ENCODE results near the gene LRFN3. TPM values are rescaled to one million over a fixed set of nuclear protein-coding genes. Genes with fewer than 3 reads are reported as not detected.
"Not testable (repeated sequence)": the region's sequence is repeated elsewhere in the genome, so short reads cannot be mapped to it uniquely, and the experiment has no call there.

Gene LRFN3
- total and polyA plus RNA-seq, 4 experiments from 2014 or later: 0.45 to 16.3 (median 9.0) TPM

DNA sequence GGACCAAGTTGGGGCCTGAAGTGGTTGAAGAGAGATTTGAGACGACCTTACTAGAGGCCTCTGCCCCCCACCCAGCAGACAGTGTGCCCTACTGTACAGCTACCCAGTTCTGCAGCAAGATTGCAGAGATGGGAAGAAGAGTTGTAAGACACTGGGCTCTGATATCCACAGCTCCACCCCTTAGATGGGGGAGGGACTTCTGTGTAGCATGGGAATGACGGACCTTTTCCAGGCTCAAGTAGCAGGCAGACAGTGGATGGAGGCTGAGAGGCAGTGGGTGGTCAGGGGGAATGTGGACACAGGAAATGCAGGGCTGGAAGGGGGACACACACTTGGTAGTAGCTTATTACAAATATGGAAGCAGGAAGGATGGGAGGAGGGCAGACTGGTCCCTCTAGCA is 13.0 kb downstream of the LRFN3 start:
- no peak for DNase-seq
- Histone ChIP-seq H3K36me3 (ENCODE audit: insufficient read depth, low read length) (no peaks in the 10 kb centered on the region), H3K27me3 (ENCODE audit: insufficient read depth, low read length) (no peaks in the 10 kb centered on the region), H3K4me3 (ENCODE audit: low read length in 2 of 2) (no peak overlapping the region), H3K9me3 (ENCODE audit: control insufficient read depth in 1 of 2, low read length in 2 of 2) (no peaks in the 10 kb centered on the region), H3K4me1 (ENCODE audit: insufficient read depth, low read length) (peaks cover 46% of the 10 kb centered on the region), H3K27ac (ENCODE audit: low read depth, low read length) (no peak overlapping the region)
- Mint-ChIP-seq H3K4me1 (peaks cover 39 to 77% (median 56%) of the 10 kb centered on the region in 4 donors), H3K27me3 (no peaks in the 10 kb centered on the region), H3K36me3 (peaks cover 2 to 9% of the 10 kb centered on the region in 2 donors), H3K4me3 (peak overlapping the region in 1 of 8 donors; percentile 39), H3K9me3 (peaks cover 0 to 5% (median 0%) of the 10 kb centered on the region in 8 donors), H3K27ac (peak overlapping the region in 6 of 7 donors; percentile 48 to 87 (median 78))
- intact Hi-C loops (cut with micrococcal nuclease): no loop called here
- ChIA-PET POLR2A (ENCODE audit: partially characterized antibody) (interaction anchor here (0.8 to 2.3 kb wide), 5 partner anchors 46 to 247 kb away, joined by 3 to 9 read pairs (median 3); partner anchors contain the start of genes ALKBH6, POLR2I and TBCB), CTCF (ENCODE audit: partially characterized antibody) (interaction anchor here (1.2 to 1.5 kb wide), 2 partner anchors 18 to 105 kb away, joined by 3 to 5 read pairs; partner anchors contain the start of gene THAP8)

DNA sequence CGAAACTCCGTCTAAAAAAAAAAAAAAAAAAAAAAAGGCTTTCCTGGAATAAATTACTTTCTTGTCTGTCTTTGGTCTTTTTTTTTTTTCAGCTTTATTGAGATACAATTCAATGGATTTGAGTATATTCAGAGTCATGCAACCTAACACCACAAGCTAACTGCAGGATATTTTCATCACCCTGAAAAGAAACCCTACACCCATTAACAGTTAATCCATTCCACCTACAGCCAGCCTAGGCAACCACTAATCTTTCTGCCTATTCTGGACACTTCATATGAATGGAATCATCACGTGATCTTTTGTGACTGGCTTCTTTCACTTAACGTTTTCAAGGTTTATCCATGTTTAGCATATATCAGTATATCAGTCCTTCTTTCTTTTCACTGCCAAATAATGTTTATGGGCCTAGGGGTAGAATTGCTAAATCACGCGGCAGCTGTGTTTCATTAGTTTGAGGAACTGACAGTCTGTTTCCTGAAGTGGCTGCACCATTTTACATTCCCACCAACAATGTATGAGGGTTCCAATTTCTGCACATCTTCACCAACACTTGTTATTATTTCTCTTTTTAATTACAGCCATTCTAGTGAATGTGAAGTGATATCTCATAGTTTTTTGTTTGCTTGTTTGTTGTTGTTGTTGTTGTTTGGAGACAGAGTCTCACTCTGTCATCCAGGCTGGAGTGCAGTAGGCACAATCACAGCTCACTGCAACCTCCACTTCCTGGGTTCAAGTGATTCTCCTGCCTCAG is 19.9 kb downstream of the LRFN3 start:
- no peaks in the 10 kb centered on the region for H3K36me3 Mint-ChIP-seq
- Histone ChIP-seq H3K4me1 (ENCODE audit: insufficient read depth, low read length) (peaks cover 76% of the 10 kb centered on the region), H3K27me3 (ENCODE audit: insufficient read depth, low read length) (no peaks in the 10 kb centered on the region), H3K36me3 (ENCODE audit: insufficient read depth, low read length) (no peaks in the 10 kb centered on the region), H3K9me3 (ENCODE audit: control insufficient read depth in 1 of 2, low read length in 2 of 2) (no peaks in the 10 kb centered on the region), H3K27ac (ENCODE audit: low read depth, low read length) (no peak overlapping the region), H3K4me3 (ENCODE audit: low read length in 2 of 2) (no peak overlapping the region)
- intact Hi-C loops (cut with micrococcal nuclease): loop anchor here (5.0 kb wide), 1 partner anchor 161 kb away; the partner anchor contains the start of gene TBCB
- H3K9me3 Mint-ChIP-seq: peaks cover 0 to 5% (median 0%) of the 10 kb centered on the region in 8 donors
- peaks cover 40 to 88% (median 54%) of the 10 kb centered on the region in 4 donors for H3K4me1 Mint-ChIP-seq
- DNase-seq: no peak
- CTCF ChIA-PET (ENCODE audit: partially characterized antibody): interaction anchor here (1.2 kb wide), 2 partner anchors 74 to 208 kb away, joined by 3 read pairs; partner anchors contain the start of gene LIN37
- H3K27me3 Mint-ChIP-seq: no peaks in the 10 kb centered on the region
- peak overlapping the region in 6 of 7 donors; percentile 58 to 90 (median 80) for H3K27ac Mint-ChIP-seq
- POLR2A ChIA-PET (ENCODE audit: partially characterized antibody): interaction anchor here (0.6 kb wide), 1 partner anchor 25 kb away, joined by 4 read pairs; no protein-coding TSS in a partner anchor
- peak overlapping the region in 4 of 8 donors; percentile 21 to 59 (median 42) for H3K4me3 Mint-ChIP-seq

DNA sequence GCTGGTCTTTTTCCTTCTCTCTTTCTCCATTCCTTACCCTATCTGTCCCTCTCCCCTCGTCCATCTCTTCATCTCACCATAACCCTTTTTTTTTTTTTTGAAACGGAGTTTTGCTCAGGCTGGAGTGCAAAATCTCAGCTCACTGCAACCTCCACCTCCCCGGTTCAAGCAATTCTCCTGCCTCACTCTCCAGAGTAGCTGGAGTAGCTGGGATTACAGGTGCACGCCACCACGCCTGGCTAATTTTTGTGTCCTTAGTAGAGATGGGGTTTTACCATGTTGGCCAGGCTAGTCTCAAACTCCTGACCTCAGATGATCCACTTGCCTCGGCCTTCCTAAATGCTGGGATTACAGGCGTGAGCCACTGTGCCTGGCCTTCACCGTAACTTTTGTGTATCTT is 21.2 kb downstream of the LRFN3 start:
- H3K9me3 Mint-ChIP-seq; H3K9me3 ChIP-seq (ENCODE audit: control insufficient read depth in 1 of 2, low read length in 2 of 2); DNase-seq; H3K27ac ChIP-seq (ENCODE audit: low read depth, low read length); H3K36me3 Mint-ChIP-seq; H3K27me3 ChIP-seq (ENCODE audit: insufficient read depth, low read length); H3K27me3 Mint-ChIP-seq; H3K4me3 ChIP-seq (ENCODE audit: low read length in 2 of 2); H3K36me3 ChIP-seq (ENCODE audit: insufficient read depth, low read length): not testable (repeated sequence)
- H3K4me3 Mint-ChIP-seq: peak overlapping the region in 3 of 8 donors; percentile 6 to 33 (median 13)
- ChIA-PET CTCF (ENCODE audit: partially characterized antibody) (interaction anchor here (1.9 to 2.1 kb wide), 2 partner anchors 10 to 96 kb away, joined by 7 to 11 read pairs; partner anchors contain the start of gene THAP8), POLR2A (ENCODE audit: partially characterized antibody) (interaction anchor here (1.9 to 2.6 kb wide), 2 partner anchors 12 to 37 kb away, joined by 12 to 18 read pairs; partner anchors contain the start of gene SDHAF1)
- peak overlapping the region in 6 of 7 donors; percentile 66 to 94 (median 82) for H3K27ac Mint-ChIP-seq
- intact Hi-C loops (cut with micrococcal nuclease): loop anchor here (5.0 kb wide), 1 partner anchor 160 kb away; the partner anchor contains the start of gene TBCB
- peaks cover 67% of the 10 kb centered on the region for H3K4me1 ChIP-seq (ENCODE audit: insufficient read depth, low read length)
- peaks cover 34 to 75% (median 48%) of the 10 kb centered on the region in 4 donors for H3K4me1 Mint-ChIP-seq

DNA sequence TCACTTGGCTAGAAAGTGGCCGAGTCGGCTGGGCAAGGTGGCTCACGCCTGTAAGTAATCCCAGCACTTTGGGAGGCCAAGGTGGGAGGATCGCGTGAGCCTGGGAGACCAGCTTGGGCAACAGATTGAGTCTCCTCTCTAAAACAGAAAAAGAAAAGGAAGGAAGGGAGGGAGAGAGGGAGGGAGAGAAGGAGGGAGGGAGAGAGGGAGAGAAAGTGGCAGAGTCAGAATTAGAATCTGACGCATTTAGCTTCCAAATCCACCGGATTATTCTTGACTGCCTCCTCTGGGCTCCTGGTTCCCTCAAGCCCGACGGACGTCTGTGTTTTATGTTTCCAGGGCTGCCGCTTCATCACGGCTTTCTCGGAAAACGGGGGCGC is 22.5 kb downstream of the LRFN3 start:
- Mint-ChIP-seq H3K4me1 (peaks cover 26 to 62% (median 37%) of the 10 kb centered on the region in 4 donors), H3K36me3 (no peaks in the 10 kb centered on the region), H3K4me3 (peak overlapping the region; percentile 76 to 87 (median 78)), H3K9me3 (peaks cover 0 to 5% (median 0%) of the 10 kb centered on the region in 8 donors), H3K27ac (peak overlapping the region in 6 of 7 donors; percentile 30 to 75 (median 68)), H3K27me3 (peaks cover 0 to 3% of the 10 kb centered on the region in 2 donors)
- intact Hi-C loops (cut with micrococcal nuclease): loop anchor here (1.0 to 5.0 kb wide), 5 partner anchors 22 to 159 kb away; partner anchors contain the start of genes ALKBH6, LRFN3, SDHAF1 and TBCB
- peak overlapping the region; percentile 36 for H3K27ac ChIP-seq (ENCODE audit: low read depth, low read length)
- H3K4me1 ChIP-seq (ENCODE audit: insufficient read depth, low read length): peaks cover 54% of the 10 kb centered on the region
- no peaks in the 10 kb centered on the region for H3K36me3 ChIP-seq (ENCODE audit: insufficient read depth, low read length)
- H3K9me3 ChIP-seq (ENCODE audit: control insufficient read depth in 1 of 2, low read length in 2 of 2): no peaks in the 10 kb centered on the region
- CTCF ChIA-PET (ENCODE audit: partially characterized antibody): interaction anchor here (0.7 to 2.1 kb wide), 29 partner anchors 9 to 311 kb away, joined by 3 to 11 read pairs (median 4); partner anchors contain the start of genes ALKBH6, COX6B1, PSENEN and SDHAF1
- peak overlapping the region; percentile 29 to 72 for H3K4me3 ChIP-seq (ENCODE audit: low read length in 2 of 2)
- no peak for DNase-seq
- POLR2A ChIA-PET (ENCODE audit: partially characterized antibody): interaction anchor here (0.7 to 2.8 kb wide), 14 partner anchors 12 to 264 kb away, joined by 3 to 18 read pairs (median 4); partner anchors contain the start of genes ALKBH6, POLR2I, SDHAF1 and THAP8
- no peaks in the 10 kb centered on the region for H3K27me3 ChIP-seq (ENCODE audit: insufficient read depth, low read length)

DNA sequence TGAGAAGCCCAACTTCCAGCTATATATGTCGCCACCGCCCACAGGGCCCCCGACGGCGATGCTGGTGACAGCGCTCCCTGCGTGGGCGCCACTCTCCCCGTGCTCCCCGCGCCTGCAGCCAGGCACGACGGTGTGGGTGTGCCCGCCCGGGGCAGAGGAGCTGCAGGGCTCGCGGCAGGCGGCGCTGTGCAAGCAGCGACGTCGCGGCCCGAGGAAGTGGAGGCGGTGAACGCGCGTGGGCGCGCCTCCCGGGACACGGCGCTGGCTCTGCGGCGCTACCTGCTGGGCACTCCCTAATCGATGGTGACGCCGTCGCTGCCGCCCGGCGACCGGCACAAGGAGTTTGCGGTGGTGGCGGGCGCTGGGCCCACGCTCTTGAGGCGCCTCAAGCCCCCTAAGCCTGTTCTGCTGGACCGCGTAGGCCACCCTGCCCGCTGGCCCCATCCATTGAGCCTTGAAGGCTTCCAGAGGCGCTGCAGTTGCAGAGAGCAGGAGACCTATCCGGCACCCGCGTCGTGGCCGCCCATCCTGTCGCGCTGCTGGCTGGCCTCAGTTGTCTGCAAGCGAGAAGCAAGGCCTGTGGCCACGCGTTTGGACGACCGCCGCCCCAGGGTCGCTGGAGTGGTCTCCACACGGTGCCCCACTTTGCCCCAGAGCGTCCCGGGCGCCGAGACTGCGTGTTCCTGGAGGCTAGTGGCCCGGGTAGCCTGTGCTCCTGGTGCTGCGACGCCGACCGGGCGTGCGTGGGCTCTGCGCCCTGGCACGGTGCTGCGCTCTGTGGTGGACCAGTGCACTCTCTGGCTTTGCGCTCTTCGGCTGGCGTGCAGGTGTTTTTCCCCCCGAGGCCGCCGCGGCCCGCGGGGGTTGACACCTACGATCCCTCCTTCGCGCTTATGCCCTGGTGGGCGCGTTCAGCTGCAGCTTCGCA is 23.1 kb downstream of the LRFN3 start:
- Histone ChIP-seq H3K27me3 (ENCODE audit: insufficient read depth, low read length) (no peaks in the 10 kb centered on the region), H3K4me3 (ENCODE audit: low read length in 2 of 2) (peak overlapping the region; percentile 52 to 72), H3K36me3 (ENCODE audit: insufficient read depth, low read length) (no peaks in the 10 kb centered on the region), H3K9me3 (ENCODE audit: control insufficient read depth in 1 of 2, low read length in 2 of 2) (no peaks in the 10 kb centered on the region), H3K27ac (ENCODE audit: low read depth, low read length) (peak overlapping the region; percentile 36), H3K4me1 (ENCODE audit: insufficient read depth, low read length) (peaks cover 48% of the 10 kb centered on the region)
- H3K9me3 Mint-ChIP-seq: peaks cover 0 to 5% (median 0%) of the 10 kb centered on the region in 8 donors
- peak; percentile 85 to 87 (median 87) for DNase-seq
- no peaks in the 10 kb centered on the region for H3K36me3 Mint-ChIP-seq
- peak overlapping the region; percentile 66 to 87 (median 80) for H3K4me3 Mint-ChIP-seq
- ChIA-PET POLR2A (ENCODE audit: partially characterized antibody) (interaction anchor here (0.7 to 2.8 kb wide), 15 partner anchors 11 to 265 kb away, joined by 3 to 18 read pairs (median 4); partner anchors contain the start of genes ALKBH6, POLR2I, SDHAF1 and THAP8), CTCF (ENCODE audit: partially characterized antibody) (interaction anchor here (0.7 to 2.1 kb wide), 30 partner anchors 8 to 311 kb away, joined by 3 to 11 read pairs (median 4); partner anchors contain the start of genes ALKBH6, COX6B1, PSENEN and SDHAF1)
- H3K4me1 Mint-ChIP-seq: peaks cover 21 to 56% (median 32%) of the 10 kb centered on the region in 4 donors
- H3K27me3 Mint-ChIP-seq: peaks cover 0 to 3% of the 10 kb centered on the region in 2 donors
- intact Hi-C loops (cut with micrococcal nuclease): loop anchor here (1.0 to 5.0 kb wide), 5 partner anchors 23 to 158 kb away; partner anchors contain the start of genes ALKBH6, LRFN3, SDHAF1 and TBCB
- peak overlapping the region in 5 of 7 donors; percentile 29 to 77 (median 60) for H3K27ac Mint-ChIP-seq

DNA sequence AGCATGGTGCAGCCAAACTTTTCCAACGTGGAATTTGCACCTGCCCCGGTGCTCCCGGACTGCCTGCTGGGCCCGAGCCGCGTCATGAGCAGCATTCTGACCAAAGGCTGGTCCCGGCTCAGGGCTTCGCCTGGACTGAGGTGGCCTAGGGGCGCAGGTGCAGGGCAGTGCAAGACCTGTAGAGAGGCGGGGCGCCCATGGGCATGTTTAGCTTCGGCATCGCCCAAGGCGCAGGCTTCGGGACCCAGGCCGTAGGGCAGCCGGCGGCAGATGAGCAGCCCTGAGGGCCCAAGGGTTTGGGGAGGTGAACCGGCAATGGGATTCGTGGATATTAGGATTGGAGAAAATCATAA is 23.8 kb downstream of the LRFN3 start:
- Histone ChIP-seq H3K9me3 (ENCODE audit: control insufficient read depth in 1 of 2, low read length in 2 of 2) (no peaks in the 10 kb centered on the region), H3K36me3 (ENCODE audit: insufficient read depth, low read length) (no peaks in the 10 kb centered on the region), H3K27ac (ENCODE audit: low read depth, low read length) (no peak overlapping the region), H3K4me1 (ENCODE audit: insufficient read depth, low read length) (peaks cover 41% of the 10 kb centered on the region), H3K27me3 (ENCODE audit: insufficient read depth, low read length) (no peaks in the 10 kb centered on the region), H3K4me3 (ENCODE audit: low read length in 2 of 2) (peak overlapping the region in 1 of 2 donors; percentile 72)
- no peak for DNase-seq
- Mint-ChIP-seq H3K27ac (peak overlapping the region in 3 of 7 donors; percentile 30 to 57 (median 42)), H3K4me3 (peak overlapping the region; percentile 66 to 82 (median 75)), H3K4me1 (peaks cover 20 to 52% (median 31%) of the 10 kb centered on the region in 4 donors), H3K27me3 (peaks cover 0 to 3% of the 10 kb centered on the region in 2 donors), H3K9me3 (peaks cover 0 to 5% (median 0%) of the 10 kb centered on the region in 8 donors), H3K36me3 (no peaks in the 10 kb centered on the region)
- ChIA-PET CTCF (ENCODE audit: partially characterized antibody) (interaction anchor here (0.6 to 1.8 kb wide), 3 partner anchors 31 to 168 kb away, joined by 3 to 11 read pairs (median 6); no protein-coding TSS in a partner anchor), POLR2A (ENCODE audit: partially characterized antibody) (interaction anchor here (1.4 to 2.8 kb wide), 4 partner anchors 22 to 265 kb away, joined by 3 to 11 read pairs (median 6); no protein-coding TSS in a partner anchor)
- intact Hi-C loops (cut with micrococcal nuclease): loop anchor here (1.0 to 5.0 kb wide), 5 partner anchors 24 to 157 kb away; partner anchors contain the start of genes ALKBH6, LRFN3, SDHAF1 and TBCB

Data from CD4-positive, alpha-beta memory T cell (primary cell).